GM12874 (cell line): Measurements from ENCODE around the gene B9D1.

Source experiments
- CTCF ChIP-seq: IDR thresholded peaks from 2 replicates; pipeline ENCODE4 v1.5.1; 2011; ENCODE audit warnings: low read depth, mild to moderate bottlenecking, control low read depth, low read length, moderate library complexity; ENCODE audit not compliant: insufficient read depth

Gene B9D1

GRCh38 chr17:19387921-19388521 is 25.5 kb upstream of the B9D1 start:
- no peak for TF ChIP-seq CTCF

GRCh38 chr17:19386974-19387920 is 24.7 kb upstream of the B9D1 start, which contains the start of gene MFAP4:
TSS of gene MFAP4 (minus strand) at chr17:19387190. CDS start at chr17:19387155, 35 bp downstream.
- no peak for TF ChIP-seq CTCF

GRCh38 chr17:19386051-19386929 is 23.8 kb upstream of the B9D1 start:
- no peak for TF ChIP-seq CTCF

- TF ChIP-seq CTCF: no peak
These were observed 23.0 kb upstream of the B9D1 start for GRCh38 chr17:19385521-19385983.

GRCh38 chr17:19384723-19385391 is 22.3 kb upstream of the B9D1 start:
- TF ChIP-seq CTCF: no peak

- TF ChIP-seq CTCF: no peak
These were observed 21.4 kb upstream of the B9D1 start for GRCh38 chr17:19383681-19384470.
